Fibroblast of mammary gland (primary cell): ENCODE results near the gene COG7.

ENCODE experiments used
- DNase-seq: peaks from one replicate; pipeline ENCODE4 v3.0.0-alpha.2; 2010; ENCODE audit warnings: low read depth
- H3K4me3 ChIP-seq: 2 replicates; pipeline ENCODE4 v1.5.1; 2011; ENCODE audit warnings: low read depth, mild to moderate bottlenecking, low read length, moderate library complexity; ENCODE audit not compliant: control insufficient read depth
- TF ChIP-seq, protein P1 (sequence below): conservative IDR thresholded peaks from 2 replicates; pipeline ENCODE4 v1.5.1; 2011; ENCODE audit warnings: low read depth, low read length, inconsistent platforms; ENCODE audit not compliant: control insufficient read depth, insufficient read depth

Gene COG7

DNA sequence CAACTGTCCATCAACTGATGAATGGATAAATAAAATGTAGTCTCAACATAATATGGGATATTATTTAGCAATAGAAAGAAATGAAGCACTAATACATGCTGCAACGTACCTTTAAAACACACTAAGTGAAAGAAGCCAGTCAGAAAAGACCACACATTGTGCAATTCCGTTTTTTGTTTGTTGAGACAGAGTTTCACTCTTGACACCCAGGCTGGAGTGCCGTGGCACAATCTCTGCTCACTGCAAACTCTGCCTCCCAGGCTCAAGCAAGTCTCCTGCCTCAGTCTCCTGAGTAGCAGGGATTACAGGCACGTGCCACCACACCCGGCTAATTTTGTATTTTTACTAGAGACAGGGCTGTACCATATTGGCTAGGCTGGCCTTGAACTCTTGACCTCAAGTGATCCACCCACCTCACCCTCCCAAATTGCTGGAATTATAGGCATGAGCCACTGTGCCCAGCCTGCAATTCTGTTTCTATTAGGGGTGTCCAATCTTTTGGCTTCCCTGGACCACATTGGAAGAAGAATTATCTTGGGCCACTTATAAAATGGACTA lies 110.8 kb downstream of the COG7 start:
- TF ChIP-seq, protein P1, sequence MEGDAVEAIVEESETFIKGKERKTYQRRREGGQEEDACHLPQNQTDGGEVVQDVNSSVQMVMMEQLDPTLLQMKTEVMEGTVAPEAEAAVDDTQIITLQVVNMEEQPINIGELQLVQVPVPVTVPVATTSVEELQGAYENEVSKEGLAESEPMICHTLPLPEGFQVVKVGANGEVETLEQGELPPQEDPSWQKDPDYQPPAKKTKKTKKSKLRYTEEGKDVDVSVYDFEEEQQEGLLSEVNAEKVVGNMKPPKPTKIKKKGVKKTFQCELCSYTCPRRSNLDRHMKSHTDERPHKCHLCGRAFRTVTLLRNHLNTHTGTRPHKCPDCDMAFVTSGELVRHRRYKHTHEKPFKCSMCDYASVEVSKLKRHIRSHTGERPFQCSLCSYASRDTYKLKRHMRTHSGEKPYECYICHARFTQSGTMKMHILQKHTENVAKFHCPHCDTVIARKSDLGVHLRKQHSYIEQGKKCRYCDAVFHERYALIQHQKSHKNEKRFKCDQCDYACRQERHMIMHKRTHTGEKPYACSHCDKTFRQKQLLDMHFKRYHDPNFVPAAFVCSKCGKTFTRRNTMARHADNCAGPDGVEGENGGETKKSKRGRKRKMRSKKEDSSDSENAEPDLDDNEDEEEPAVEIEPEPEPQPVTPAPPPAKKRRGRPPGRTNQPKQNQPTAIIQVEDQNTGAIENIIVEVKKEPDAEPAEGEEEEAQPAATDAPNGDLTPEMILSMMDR: no peak
- DNase-seq: no peak
- H3K4me3 ChIP-seq: no peak overlapping the region

DNA sequence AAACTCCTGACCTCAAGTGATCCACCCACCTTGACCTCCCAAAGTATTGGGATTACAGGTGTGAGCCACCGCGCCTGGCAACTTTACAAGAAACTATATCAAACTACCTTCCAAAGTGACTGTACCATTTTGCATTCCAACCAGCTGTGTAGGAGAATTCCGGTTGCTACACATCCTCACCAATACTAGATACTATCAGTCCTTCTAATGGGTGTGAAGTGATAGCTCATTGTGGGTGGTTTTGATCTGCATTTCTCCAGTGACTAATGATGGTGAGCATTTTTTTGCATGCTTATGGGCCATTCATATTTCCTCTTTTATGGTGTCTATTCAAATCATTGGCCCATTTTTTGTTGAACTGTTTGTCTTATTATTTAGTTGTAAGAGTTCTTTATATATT lies 113.2 kb downstream of the COG7 start:
- DNase-seq: no peak
- no peak overlapping the region for H3K4me3 ChIP-seq
- TF ChIP-seq, protein P1: no peak
